ENCODE data around the gene ACSF3. TPM values are rescaled to one million over a fixed set of nuclear protein-coding genes. Genes with fewer than 3 reads are reported as not detected.

ACSF3 gene
- total RNA-seq, 1 experiment from 2014 or later: 39.2 TPM

DNA sequence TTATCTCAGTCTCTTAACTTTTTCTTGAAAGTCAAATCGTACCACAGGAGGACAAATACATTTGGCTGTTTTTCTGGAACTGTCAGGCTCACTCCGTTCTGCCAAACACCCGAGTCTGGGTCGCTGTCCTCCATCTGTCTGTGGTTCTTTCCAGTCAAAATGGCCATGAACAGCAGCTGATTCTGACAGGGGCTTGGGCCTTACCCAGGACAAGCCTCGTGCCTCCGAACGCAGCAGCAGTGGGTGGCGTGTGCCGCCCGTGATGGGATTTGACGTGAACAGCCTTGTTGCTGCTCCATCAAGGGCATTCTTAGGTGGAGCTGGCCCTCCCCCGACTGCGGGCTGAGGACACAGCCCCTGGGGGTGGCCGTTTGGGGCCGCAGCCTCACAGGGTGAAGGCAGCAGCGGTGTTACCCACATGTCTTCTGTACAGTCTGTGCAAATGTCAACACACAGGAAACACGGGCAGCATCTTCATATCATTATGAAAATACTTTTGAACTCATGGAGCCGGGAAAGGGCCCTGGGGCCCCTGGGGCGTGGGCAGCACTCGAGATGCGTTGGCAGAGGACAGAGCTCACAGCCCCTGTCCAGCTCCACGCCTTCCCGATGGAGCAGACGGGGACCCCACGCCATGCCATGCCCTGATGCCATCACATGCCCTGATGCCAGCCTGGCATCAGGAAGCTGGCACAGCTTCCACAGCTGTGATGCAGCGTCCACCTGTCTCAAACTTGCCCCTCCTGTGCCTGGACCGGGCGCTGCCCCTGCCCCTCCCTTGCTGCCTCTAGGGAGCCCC is 8.6 kb upstream of the ACSF3 start:
- POLR2A ChIA-PET: no interaction called here
- intact Hi-C loops (cut with micrococcal nuclease): no loop called here

DNA sequence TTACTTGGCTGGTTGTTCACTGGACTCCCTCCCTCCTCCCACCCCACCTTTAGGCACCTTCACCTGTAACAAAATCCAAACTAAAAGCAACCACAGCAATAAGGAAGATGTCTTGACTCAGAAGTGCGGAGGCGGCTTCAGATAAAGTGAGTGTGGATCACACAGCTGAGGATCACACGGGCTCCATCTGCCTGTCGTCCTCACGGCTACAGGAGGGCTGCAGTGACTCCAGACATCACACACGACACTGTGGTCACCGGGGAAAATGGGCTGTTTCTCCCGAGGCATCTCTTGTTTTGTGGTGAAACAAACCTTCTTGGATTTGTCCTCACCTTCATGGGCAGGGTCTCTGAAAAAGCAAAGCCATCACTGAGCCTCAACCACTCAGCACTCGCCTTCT is 7.9 kb upstream of the ACSF3 start:
- no peak overlapping the region for H3K27ac Mint-ChIP-seq (ENCODE audit: low read depth, unreplicated experiment)
- no TSS peak for BruUV-seq (replicated peaks)
- intact Hi-C loops (cut with micrococcal nuclease): no loop called here
- peaks cover 60% of the 10 kb centered on the region for H3K27me3 Mint-ChIP-seq (ENCODE audit: insufficient read depth, unreplicated experiment)
- no peak overlapping the region for H3K4me3 Mint-ChIP-seq (ENCODE audit: unreplicated experiment)
- DNase-seq (ENCODE audit: unreplicated experiment): no peak
- H3K36me3 Mint-ChIP-seq (ENCODE audit: insufficient read depth, unreplicated experiment): no peaks in the 10 kb centered on the region
- POLR2A ChIA-PET: no interaction called here
- H3K9me3 Mint-ChIP-seq (ENCODE audit: unreplicated experiment): no peaks in the 10 kb centered on the region
- no peaks in the 10 kb centered on the region for H3K4me1 Mint-ChIP-seq (ENCODE audit: insufficient read depth, unreplicated experiment)
- CTCF ChIA-PET: no interaction called here
- TF ChIP-seq, protein P1, sequence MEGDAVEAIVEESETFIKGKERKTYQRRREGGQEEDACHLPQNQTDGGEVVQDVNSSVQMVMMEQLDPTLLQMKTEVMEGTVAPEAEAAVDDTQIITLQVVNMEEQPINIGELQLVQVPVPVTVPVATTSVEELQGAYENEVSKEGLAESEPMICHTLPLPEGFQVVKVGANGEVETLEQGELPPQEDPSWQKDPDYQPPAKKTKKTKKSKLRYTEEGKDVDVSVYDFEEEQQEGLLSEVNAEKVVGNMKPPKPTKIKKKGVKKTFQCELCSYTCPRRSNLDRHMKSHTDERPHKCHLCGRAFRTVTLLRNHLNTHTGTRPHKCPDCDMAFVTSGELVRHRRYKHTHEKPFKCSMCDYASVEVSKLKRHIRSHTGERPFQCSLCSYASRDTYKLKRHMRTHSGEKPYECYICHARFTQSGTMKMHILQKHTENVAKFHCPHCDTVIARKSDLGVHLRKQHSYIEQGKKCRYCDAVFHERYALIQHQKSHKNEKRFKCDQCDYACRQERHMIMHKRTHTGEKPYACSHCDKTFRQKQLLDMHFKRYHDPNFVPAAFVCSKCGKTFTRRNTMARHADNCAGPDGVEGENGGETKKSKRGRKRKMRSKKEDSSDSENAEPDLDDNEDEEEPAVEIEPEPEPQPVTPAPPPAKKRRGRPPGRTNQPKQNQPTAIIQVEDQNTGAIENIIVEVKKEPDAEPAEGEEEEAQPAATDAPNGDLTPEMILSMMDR (IDR thresholded peaks at IDR 0.05; ENCODE audit: unreplicated experiment): no peak

More for the DNA sequence above, 8.6 kb upstream of the ACSF3 start:
- Mint-ChIP-seq H3K4me3 (ENCODE audit: unreplicated experiment) (no peak overlapping the region), H3K27ac (ENCODE audit: low read depth, unreplicated experiment) (no peak overlapping the region), H3K4me1 (ENCODE audit: insufficient read depth, unreplicated experiment) (no peaks in the 10 kb centered on the region), H3K9me3 (ENCODE audit: unreplicated experiment) (no peaks in the 10 kb centered on the region), H3K27me3 (ENCODE audit: insufficient read depth, unreplicated experiment) (peaks cover 53% of the 10 kb centered on the region), H3K36me3 (ENCODE audit: insufficient read depth, unreplicated experiment) (no peaks in the 10 kb centered on the region)
- no TSS peak for BruUV-seq (replicated peaks)
- CTCF ChIA-PET: no interaction called here
- TF ChIP-seq, protein P1 (IDR thresholded peaks at IDR 0.05; ENCODE audit: unreplicated experiment): no peak
- no peak for DNase-seq (ENCODE audit: unreplicated experiment)

DNA sequence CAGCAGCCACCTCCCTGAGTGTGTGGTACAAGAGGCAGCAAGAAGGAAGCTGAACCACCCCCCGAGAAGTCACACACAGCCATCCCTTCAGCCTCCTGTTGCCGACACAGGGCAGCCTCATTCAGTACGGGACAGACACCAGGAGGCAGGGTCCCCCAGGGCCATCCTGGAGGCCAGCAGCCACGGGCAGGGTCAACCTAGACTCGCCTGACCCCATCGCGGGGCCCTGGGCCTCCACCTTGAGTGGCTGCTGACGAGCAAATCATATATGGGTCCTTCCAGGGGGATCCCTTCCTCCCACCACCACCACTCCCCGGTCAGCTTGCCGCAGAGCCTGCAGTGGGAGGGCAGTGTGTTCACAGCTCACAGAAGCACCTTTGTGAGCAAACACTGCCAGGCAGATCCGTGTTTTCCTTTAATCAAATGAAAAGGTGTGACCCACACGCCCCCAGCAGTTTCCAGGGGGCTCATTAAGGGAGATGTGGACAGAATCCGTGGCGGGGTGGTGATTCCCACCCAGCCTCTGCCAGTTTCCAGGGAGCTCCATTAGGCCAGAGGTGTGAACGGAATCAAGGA is 5.6 kb upstream of the ACSF3 start:
- Mint-ChIP-seq H3K36me3 (ENCODE audit: insufficient read depth, unreplicated experiment) (no peaks in the 10 kb centered on the region), H3K9me3 (ENCODE audit: unreplicated experiment) (no peaks in the 10 kb centered on the region), H3K4me1 (ENCODE audit: insufficient read depth, unreplicated experiment) (no peaks in the 10 kb centered on the region), H3K27me3 (ENCODE audit: insufficient read depth, unreplicated experiment) (peaks cover 75% of the 10 kb centered on the region), H3K27ac (ENCODE audit: low read depth, unreplicated experiment) (no peak overlapping the region), H3K4me3 (ENCODE audit: unreplicated experiment) (no peak overlapping the region)
- BruUV-seq (replicated peaks): no TSS peak
- intact Hi-C loops (cut with micrococcal nuclease): no loop called here
- TF ChIP-seq, protein P1 (IDR thresholded peaks at IDR 0.05; ENCODE audit: unreplicated experiment): no peak
- ChIA-PET CTCF (no interaction called here), POLR2A (no interaction called here)
- DNase-seq (ENCODE audit: unreplicated experiment): no peak

GRCh38 chr16:89089120-89089519 is 4.5 kb upstream of the ACSF3 start:
- H3K4me1 Mint-ChIP-seq (ENCODE audit: insufficient read depth, unreplicated experiment): peaks cover under 1% of the 10 kb centered on the region
- ChIA-PET CTCF (no interaction called here), POLR2A (interaction anchor here (0.6 kb wide), 1 partner anchor 906 kb away, joined by 3 read pairs; no protein-coding TSS in a partner anchor)
- H3K4me3 Mint-ChIP-seq (ENCODE audit: unreplicated experiment): no peak overlapping the region
- intact Hi-C loops (cut with micrococcal nuclease): no loop called here
- DNase-seq (ENCODE audit: unreplicated experiment): no peak
- H3K9me3 Mint-ChIP-seq (ENCODE audit: unreplicated experiment): no peaks in the 10 kb centered on the region
- H3K36me3 Mint-ChIP-seq (ENCODE audit: insufficient read depth, unreplicated experiment): no peaks in the 10 kb centered on the region
- TF ChIP-seq, protein P1 (IDR thresholded peaks at IDR 0.05; ENCODE audit: unreplicated experiment): no peak
- no TSS peak for BruUV-seq (replicated peaks)
- H3K27me3 Mint-ChIP-seq (ENCODE audit: insufficient read depth, unreplicated experiment): peaks cover 75% of the 10 kb centered on the region
- no peak overlapping the region for H3K27ac Mint-ChIP-seq (ENCODE audit: low read depth, unreplicated experiment)

All from MCF 10A (cell line).